Right atrium auricular region (tissue), 2 donors: ENCODE data around the gene NUB1. TPM values are rescaled to one million over a fixed set of nuclear protein-coding genes. Genes with fewer than 3 reads are reported as not detected.

Experiments used
- DNase-seq: peaks from one replicate; pipeline ENCODE4 v3.0.0-alpha.2; 2019; ENCODE audit warnings: low spot score
- H3K27ac ChIP-seq, 2 donors: fragments of 200-600 bp; sonication (generic); 1 replicate in 1 of 2; 2 replicates in 1 of 2; pipeline ENCODE4 v1.5.1; 2016 to 2019
- H3K27me3 ChIP-seq, 2 donors: fragments of 200-600 bp; sonication (generic); one replicate each; pipeline versions ENCODE4 v1.5.1 to v1.6.0; 2017 to 2019
- H3K36me3 ChIP-seq: fragments of 200-600 bp; sonication (generic); one replicate; pipeline ENCODE4 v1.5.1; 2016
- H3K4me1 ChIP-seq, 2 donors: fragments of 200-600 bp; sonication (generic); one replicate each; pipeline versions ENCODE4 v1.5.1 to v1.6.0; 2017 to 2019
- H3K4me3 ChIP-seq, 2 donors: fragments of 200-600 bp; sonication (generic); 1 replicate in 1 of 2; 2 replicates in 1 of 2; pipeline ENCODE4 v1.5.1; 2017 to 2019; ENCODE audit warnings: mild to moderate bottlenecking in 1 of 2, moderate library complexity in 1 of 2
- H3K9me3 ChIP-seq, 2 donors: fragments of 200-600 bp; sonication (generic); one replicate each; pipeline ENCODE4 v1.5.1; 2019
- total RNA-seq, 2 donors: library from RNA; depleted of rRNA; stranded (reverse); fragments of >200 nt; gene quantifications; one replicate each; pipeline ENCODE4 v1.1.0, GENCODE V29; 2016
- TF ChIP-seq, protein P1 (sequence below), 2 donors: fragments of 200-600 bp; sonication (generic); IDR thresholded peaks; one replicate each; pipeline ENCODE4 v1.5.1; 2019; ENCODE audit warnings: antibody characterized with exemption in 2 of 2

The NUB1 gene
- total RNA-seq, 2 donors from 2014 or later = 33.5 to 39.6 TPM

DNA sequence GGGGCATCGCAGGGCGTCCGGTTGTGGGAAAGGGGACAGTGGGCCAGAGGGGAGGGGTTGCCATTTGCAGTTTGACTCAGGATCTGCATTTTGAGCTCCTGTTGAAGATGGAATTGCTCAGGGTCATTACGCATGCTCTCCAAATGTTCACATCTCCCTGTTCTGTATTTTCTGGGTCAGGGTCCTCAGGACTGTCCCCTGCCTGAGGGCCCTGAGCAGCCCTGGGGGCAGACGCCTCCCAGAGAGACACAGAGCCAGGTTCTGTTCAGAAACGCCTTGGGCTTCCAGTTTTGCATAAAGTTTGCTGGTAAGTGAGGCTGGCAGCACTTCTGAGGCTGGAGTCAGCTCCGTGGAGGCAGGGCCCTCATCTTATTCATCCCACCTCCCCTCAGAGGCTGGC is 34.1 kb upstream of the NUB1 start:
- H3K27ac ChIP-seq = no peak overlapping the region
- H3K9me3 ChIP-seq = peaks cover 0 to 9% of the 10 kb centered on the region in 2 donors
- H3K4me3 ChIP-seq = no peak overlapping the region
- H3K4me1 ChIP-seq = peaks cover 0 to 9% of the 10 kb centered on the region in 2 donors
- H3K36me3 ChIP-seq = no peaks in the 10 kb centered on the region
- H3K27me3 ChIP-seq = no peaks in the 10 kb centered on the region
- DNase-seq = peak; percentile 16
- TF ChIP-seq, protein P1, sequence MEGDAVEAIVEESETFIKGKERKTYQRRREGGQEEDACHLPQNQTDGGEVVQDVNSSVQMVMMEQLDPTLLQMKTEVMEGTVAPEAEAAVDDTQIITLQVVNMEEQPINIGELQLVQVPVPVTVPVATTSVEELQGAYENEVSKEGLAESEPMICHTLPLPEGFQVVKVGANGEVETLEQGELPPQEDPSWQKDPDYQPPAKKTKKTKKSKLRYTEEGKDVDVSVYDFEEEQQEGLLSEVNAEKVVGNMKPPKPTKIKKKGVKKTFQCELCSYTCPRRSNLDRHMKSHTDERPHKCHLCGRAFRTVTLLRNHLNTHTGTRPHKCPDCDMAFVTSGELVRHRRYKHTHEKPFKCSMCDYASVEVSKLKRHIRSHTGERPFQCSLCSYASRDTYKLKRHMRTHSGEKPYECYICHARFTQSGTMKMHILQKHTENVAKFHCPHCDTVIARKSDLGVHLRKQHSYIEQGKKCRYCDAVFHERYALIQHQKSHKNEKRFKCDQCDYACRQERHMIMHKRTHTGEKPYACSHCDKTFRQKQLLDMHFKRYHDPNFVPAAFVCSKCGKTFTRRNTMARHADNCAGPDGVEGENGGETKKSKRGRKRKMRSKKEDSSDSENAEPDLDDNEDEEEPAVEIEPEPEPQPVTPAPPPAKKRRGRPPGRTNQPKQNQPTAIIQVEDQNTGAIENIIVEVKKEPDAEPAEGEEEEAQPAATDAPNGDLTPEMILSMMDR (IDR thresholded peaks at IDR 0.05) = no peak

GRCh38 chr7:151308256-151308655 is 33.4 kb upstream of the NUB1 start:
- peak; percentile 32 for DNase-seq
- Histone ChIP-seq H3K36me3 (no peaks in the 10 kb centered on the region), H3K27me3 (no peaks in the 10 kb centered on the region), H3K9me3 (peaks cover 0 to 9% of the 10 kb centered on the region in 2 donors), H3K27ac (no peak overlapping the region), H3K4me3 (no peak overlapping the region), H3K4me1 (peaks cover 0 to 6% of the 10 kb centered on the region in 2 donors)
- TF ChIP-seq, protein P1 (IDR thresholded peaks at IDR 0.05) = no peak

GRCh38 chr7:151308791-151309190 is 32.8 kb upstream of the NUB1 start:
- H3K36me3 ChIP-seq = no peaks in the 10 kb centered on the region
- no peak overlapping the region for H3K27ac ChIP-seq
- H3K27me3 ChIP-seq = no peaks in the 10 kb centered on the region

DNA sequence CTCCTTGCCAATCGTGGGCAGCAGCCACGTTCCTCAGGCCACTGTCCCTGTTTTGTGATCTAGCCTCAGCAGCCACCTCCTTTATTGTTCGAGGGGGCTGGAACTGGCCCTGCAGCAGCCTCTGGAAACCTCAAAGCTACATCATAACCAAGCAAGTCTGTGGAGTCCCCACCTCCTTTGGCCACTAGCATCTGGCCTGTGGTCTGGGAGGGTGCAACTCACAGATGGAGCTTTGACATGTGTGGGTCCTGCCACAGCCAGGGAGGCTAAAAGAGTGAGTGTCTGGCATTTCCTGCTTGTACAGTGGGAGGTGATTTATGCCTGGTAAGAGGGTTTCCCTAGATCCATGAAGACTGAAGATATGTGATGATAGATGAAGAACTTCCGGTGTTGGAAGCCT is 32.3 kb upstream of the NUB1 start:
- DNase-seq = peak; percentile 30
- Histone ChIP-seq H3K9me3 (peaks cover 0 to 9% of the 10 kb centered on the region in 2 donors), H3K36me3 (no peaks in the 10 kb centered on the region), H3K4me1 (peaks cover 0 to 7% of the 10 kb centered on the region in 2 donors), H3K4me3 (no peak overlapping the region), H3K27ac (no peak overlapping the region), H3K27me3 (no peaks in the 10 kb centered on the region)
- TF ChIP-seq, protein P1 (IDR thresholded peaks at IDR 0.05) = no peak

More at GRCh38 chr7:151308791-151309190, 32.8 kb upstream of the NUB1 start:
- H3K4me1 ChIP-seq = peaks cover 0 to 4% of the 10 kb centered on the region in 2 donors
- H3K9me3 ChIP-seq = peaks cover 0 to 9% of the 10 kb centered on the region in 2 donors
- peak; percentile 9 for DNase-seq
- TF ChIP-seq, protein P1 (IDR thresholded peaks at IDR 0.05) = no peak
- H3K4me3 ChIP-seq = no peak overlapping the region

GRCh38 chr7:151310578-151310977 is 31.0 kb upstream of the NUB1 start:
- peaks cover 0 to 8% of the 10 kb centered on the region in 2 donors for H3K4me1 ChIP-seq
- H3K36me3 ChIP-seq = no peaks in the 10 kb centered on the region
- no peak for DNase-seq
- no peak overlapping the region for H3K27ac ChIP-seq
- H3K27me3 ChIP-seq = no peaks in the 10 kb centered on the region
- H3K9me3 ChIP-seq = peaks cover 0 to 9% of the 10 kb centered on the region in 2 donors
- TF ChIP-seq, protein P1 (IDR thresholded peaks at IDR 0.05) = peak; percentile 10 to 42
- no peak overlapping the region for H3K4me3 ChIP-seq

GRCh38 chr7:151311294-151311864 is 30.2 kb upstream of the NUB1 start:
- H3K27ac ChIP-seq = no peak overlapping the region
- TF ChIP-seq, protein P1 (IDR thresholded peaks at IDR 0.05) = no peak
- no peaks in the 10 kb centered on the region for H3K27me3 ChIP-seq
- no peaks in the 10 kb centered on the region for H3K36me3 ChIP-seq
- H3K4me3 ChIP-seq = no peak overlapping the region
- no peak for DNase-seq
- H3K4me1 ChIP-seq = peaks cover 0 to 8% of the 10 kb centered on the region in 2 donors
- H3K9me3 ChIP-seq = peaks cover 0 to 9% of the 10 kb centered on the region in 2 donors
